GM12873 (cell line): ENCODE results near the gene KLHL22.

Source experiments
- CTCF ChIP-seq: IDR thresholded peaks from 2 replicates; pipeline ENCODE4 v1.5.1; 2012; ENCODE audit warnings: low read depth, mild to moderate bottlenecking, moderate library complexity, low read length, control low read depth; ENCODE audit not compliant: insufficient read depth; ENCODE audit errors: missing control alignments

Gene KLHL22

GRCh38 chr22:20510811-20511577 lies 15.4 kb upstream of the KLHL22 start:
- TF ChIP-seq CTCF, result no peak

GRCh38 chr22:20509344-20510047 lies 13.9 kb upstream of the KLHL22 start:
- TF ChIP-seq CTCF, result no peak

GRCh38 chr22:20508815-20509271 lies 13.2 kb upstream of the KLHL22 start:
- no peak for TF ChIP-seq CTCF

GRCh38 chr22:20507253-20508066 lies 11.9 kb upstream of the KLHL22 start, which contains the start of gene MED15:
TSS of gene MED15 (plus strand) at chr22:20507610. CDS start at chr22:20507679, 69 bp downstream.
- TF ChIP-seq CTCF, result no peak

GRCh38 chr22:20506543-20507252 lies 11.1 kb upstream of the KLHL22 start:
- no peak for TF ChIP-seq CTCF

GRCh38 chr22:20503816-20504215 lies 8.2 kb upstream of the KLHL22 start:
- no peak for TF ChIP-seq CTCF
